ENCODE results near the gene DNAH14. TPM values are rescaled to one million over a fixed set of nuclear protein-coding genes. Genes with fewer than 3 reads are reported as not detected.

Gene DNAH14
- total and polyA plus RNA-seq, 2 donors (not counting 1 experiment from before 2014, with no cell fraction given) = not detected

- Mint-ChIP-seq H3K27me3 (peaks cover 6% of the 10 kb centered on the region), H3K4me1 (no peaks in the 10 kb centered on the region), H3K9me3 (ENCODE audit: insufficient read depth) (peaks cover 18% of the 10 kb centered on the region), H3K27ac (no peak overlapping the region), H3K4me3 (no peak overlapping the region)
- TF ChIP-seq CTCF (IDR thresholded peaks at IDR 0.05) (no peak), EZH2 (IDR thresholded peaks at IDR 0.05; ENCODE audit: borderline replicate concordance, insufficient read depth, low read depth, low read length, poor library complexity, severe bottlenecking) (no peak)
- Histone ChIP-seq H3K4me2 (replicated peaks; ENCODE audit: low read depth, low read length, poor library complexity, severe bottlenecking) (no peak overlapping the region), H3K27ac (ENCODE audit: low read length in 2 of 2) (no peak overlapping the region), H3K36me3 (replicated peaks in 1 of 2; ENCODE audit: control extremely low read depth in 1 of 2, control insufficient read depth in 1 of 2, extremely low read depth in 1 of 2, insufficient read depth in 2 of 2, low read length in 1 of 2) (no peaks in the 10 kb centered on the region), H3K4me3 (ENCODE audit: control extremely low read depth in 1 of 5, extremely low read depth in 1 of 5, insufficient read depth in 1 of 5, low read depth in 2 of 5, low read length in 4 of 5) (no peak overlapping the region), H3K27me3 (replicated peaks in 1 of 4; ENCODE audit: control extremely low read depth in 1 of 4, control insufficient read depth in 3 of 4, insufficient read depth in 4 of 4, low read length in 3 of 4) (no peaks in the 10 kb centered on the region), H3K9ac (ENCODE audit: low read length) (no peak overlapping the region), H3K4me1 (ENCODE audit: control insufficient read depth in 2 of 2, insufficient read depth in 2 of 2, low read length in 2 of 2) (no peaks in the 10 kb centered on the region), H3K79me2 (ENCODE audit: control insufficient read depth, insufficient read depth, low read length) (no peaks in the 10 kb centered on the region), H3K9me3 (ENCODE audit: control extremely low read depth in 1 of 3, control insufficient read depth in 2 of 3, insufficient read depth in 1 of 3, low read length in 2 of 3) (peaks cover 0 to 17% (median 6%) of the 10 kb centered on the region in 3 donors), H2AFZ (ENCODE audit: insufficient read depth, low read depth, low read length, poor library complexity, severe bottlenecking) (no peak overlapping the region), H4K20me1 (ENCODE audit: control insufficient read depth, insufficient read depth, low read length, poor library complexity, severe bottlenecking) (no peaks in the 10 kb centered on the region)
- ChIA-PET POLR2A (no interaction called here), CTCF (no interaction called here)
- intact Hi-C loops (cut with micrococcal nuclease) = no loop called here
- no peak for DNase-seq
- ATAC-seq (ENCODE audit: low read depth) = no peak
These were observed 261.8 kb downstream of the DNAH14 start for GRCh38 chr1:225191199-225191753.

GRCh38 chr1:225201447-225201846 is 272.0 kb downstream of the DNAH14 start:
- WGBS (ENCODE audit: insufficient coverage) = 53% methylated on average over 2 of the region's 3 CpGs

More at GRCh38 chr1:225201447-225201846, 272.0 kb downstream of the DNAH14 start:
- no peaks in the 10 kb centered on the region for H3K36me3 ChIP-seq (replicated peaks in 1 of 2; ENCODE audit: control extremely low read depth in 1 of 2, control insufficient read depth in 1 of 2, extremely low read depth in 1 of 2, insufficient read depth in 2 of 2, low read length in 1 of 2)
- H3K4me3 Mint-ChIP-seq = no peak overlapping the region
- POLR2A ChIA-PET = no interaction called here
- peaks cover 12% of the 10 kb centered on the region for H3K27me3 Mint-ChIP-seq
- H3K9me3 Mint-ChIP-seq (ENCODE audit: insufficient read depth) = peaks cover 9% of the 10 kb centered on the region
- intact Hi-C loops (cut with micrococcal nuclease) = no loop called here
- no peak overlapping the region for H2AFZ ChIP-seq (ENCODE audit: insufficient read depth, low read depth, low read length, poor library complexity, severe bottlenecking)
- no peak overlapping the region for H3K4me3 ChIP-seq (ENCODE audit: control extremely low read depth in 1 of 5, extremely low read depth in 1 of 5, insufficient read depth in 1 of 5, low read depth in 2 of 5, low read length in 4 of 5)
- no peaks in the 10 kb centered on the region for H3K4me1 ChIP-seq (ENCODE audit: control insufficient read depth in 2 of 2, insufficient read depth in 2 of 2, low read length in 2 of 2)
- DNase-seq (no peak), ATAC-seq (ENCODE audit: low read depth) (no peak)
- H3K79me2 ChIP-seq (ENCODE audit: control insufficient read depth, insufficient read depth, low read length) = no peaks in the 10 kb centered on the region
- TF ChIP-seq EZH2 (IDR thresholded peaks at IDR 0.05; ENCODE audit: borderline replicate concordance, insufficient read depth, low read depth, low read length, poor library complexity, severe bottlenecking) (no peak), CTCF (IDR thresholded peaks at IDR 0.05) (no peak)
- no peaks in the 10 kb centered on the region for H3K27me3 ChIP-seq (replicated peaks in 1 of 4; ENCODE audit: control extremely low read depth in 1 of 4, control insufficient read depth in 3 of 4, insufficient read depth in 4 of 4, low read length in 3 of 4)
- no peaks in the 10 kb centered on the region for H3K4me1 Mint-ChIP-seq
- H3K27ac ChIP-seq (ENCODE audit: low read length in 2 of 2) = no peak overlapping the region
- H4K20me1 ChIP-seq (ENCODE audit: control insufficient read depth, insufficient read depth, low read length, poor library complexity, severe bottlenecking) = no peaks in the 10 kb centered on the region
- peaks cover 0 to 5% (median 0%) of the 10 kb centered on the region in 3 donors for H3K9me3 ChIP-seq (ENCODE audit: control extremely low read depth in 1 of 3, control insufficient read depth in 2 of 3, insufficient read depth in 1 of 3, low read length in 2 of 3)
- no peak overlapping the region for H3K9ac ChIP-seq (ENCODE audit: low read length)
- no peak overlapping the region for H3K4me2 ChIP-seq (replicated peaks; ENCODE audit: low read depth, low read length, poor library complexity, severe bottlenecking)
- CTCF ChIA-PET = no interaction called here
- H3K27ac Mint-ChIP-seq = no peak overlapping the region

All from B cell (primary cell).